Measurements from ENCODE around the gene EXT2. TPM values are rescaled to one million over a fixed set of nuclear protein-coding genes. Genes with fewer than 3 reads are reported as not detected.

EXT2 gene
- total RNA-seq, 2 donors from 2014 or later = 26.6 to 28.8 TPM

DNA sequence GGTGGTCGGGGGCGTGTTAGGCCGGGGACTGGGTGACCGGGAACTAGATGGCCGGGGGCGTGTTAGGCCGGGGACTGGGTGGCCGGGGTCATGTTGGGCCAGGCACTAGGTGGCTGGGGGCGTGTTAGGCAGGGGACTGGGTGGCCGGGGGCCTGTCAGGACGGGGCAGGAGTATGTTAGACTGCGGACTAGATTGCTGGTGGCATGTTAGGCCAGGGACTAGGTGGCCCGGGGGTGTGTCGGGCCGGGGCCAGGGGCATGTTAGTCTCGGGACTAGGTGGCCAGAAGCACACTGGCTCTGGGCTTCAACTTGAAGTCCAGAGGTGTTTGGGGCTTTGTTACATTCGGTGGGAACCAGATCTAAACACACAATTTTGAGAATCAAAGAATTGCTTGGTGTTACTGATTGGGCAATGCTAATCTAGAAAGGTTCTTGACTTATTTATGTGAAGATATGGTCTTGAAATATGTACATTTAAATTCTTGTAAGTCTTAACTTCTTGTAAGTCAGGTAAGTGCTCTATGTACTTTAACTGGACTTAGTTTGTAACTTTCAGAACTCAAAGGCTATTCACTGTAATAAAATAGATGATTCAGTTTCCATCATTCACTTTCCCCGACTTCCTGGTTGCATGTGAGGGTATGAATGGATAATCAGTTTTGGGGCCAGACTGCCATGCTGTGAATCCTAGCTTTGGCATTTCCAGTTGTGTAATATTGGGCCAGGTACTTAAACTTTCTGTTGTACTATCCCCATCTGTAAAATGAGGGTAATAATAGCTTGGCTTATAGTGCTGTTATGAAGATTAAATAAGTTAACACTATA, 1.1 kb downstream of the EXT2 start:
- Mint-ChIP-seq H3K4me3 (peak overlapping the region; percentile 85 to 86), H3K27me3 (ENCODE audit: low read depth) (no peaks in the 10 kb centered on the region), H3K36me3 (ENCODE audit: insufficient read depth in 2 of 2) (no peaks in the 10 kb centered on the region), H3K27ac (no peak overlapping the region), H3K4me1 (ENCODE audit: low read depth) (peaks cover 31% of the 10 kb centered on the region), H3K9me3 (no peaks in the 10 kb centered on the region)
- peak in 1 of 2 donors; percentile 8 for DNase-seq
- peak in 1 of 2 donors; percentile 21 for ATAC-seq (replicated peaks in 1 of 2)

DNA sequence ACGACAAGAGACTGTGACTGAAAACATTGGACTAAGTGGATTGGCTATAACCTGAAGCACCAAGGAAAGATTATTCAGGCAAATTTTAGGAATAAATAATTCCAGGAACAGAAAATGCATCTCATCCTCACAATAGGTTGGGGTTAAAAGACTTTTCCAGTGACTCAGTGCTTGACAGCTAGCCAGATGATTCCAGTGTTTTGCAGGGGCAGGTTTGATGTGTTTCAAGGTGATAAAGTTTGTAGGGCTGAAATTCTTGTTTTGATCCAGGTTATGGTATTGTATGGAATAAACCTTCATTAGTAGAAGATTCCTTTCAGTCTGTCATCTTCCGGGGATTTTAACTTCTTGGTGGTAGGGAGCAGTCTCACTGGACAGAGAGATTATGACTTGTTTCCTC, 2.3 kb downstream of the EXT2 start:
- ATAC-seq (replicated peaks in 1 of 2) (no peak), DNase-seq (no peak)
- peaks cover 31% of the 10 kb centered on the region for H3K4me1 Mint-ChIP-seq (ENCODE audit: low read depth)
- no peaks in the 10 kb centered on the region for H3K36me3 Mint-ChIP-seq (ENCODE audit: insufficient read depth in 2 of 2)
- H3K27ac Mint-ChIP-seq = no peak overlapping the region
- no peaks in the 10 kb centered on the region for H3K27me3 Mint-ChIP-seq (ENCODE audit: low read depth)
- no peaks in the 10 kb centered on the region for H3K9me3 Mint-ChIP-seq
- H3K4me3 Mint-ChIP-seq = no peak overlapping the region

DNA sequence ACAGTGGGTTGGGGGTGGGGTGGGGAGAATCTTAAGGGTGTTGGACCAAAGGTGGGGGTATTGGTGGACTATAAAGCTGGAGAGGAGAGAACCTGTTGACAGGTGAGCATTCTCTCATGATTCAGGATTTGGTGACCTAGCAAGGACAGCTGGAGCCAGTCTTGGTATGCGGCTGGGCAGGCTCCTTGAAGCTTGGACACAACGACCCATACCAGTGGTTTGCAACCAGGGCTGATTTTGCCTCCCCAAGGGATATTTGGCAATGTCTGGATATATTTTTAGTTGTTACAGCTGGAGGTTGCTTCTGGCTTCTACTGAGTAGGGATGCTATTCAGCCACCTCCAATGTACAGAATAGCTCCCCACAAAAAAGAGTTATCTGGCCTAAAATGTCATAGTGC, 5.6 kb downstream of the EXT2 start:
- Mint-ChIP-seq H3K27me3 (ENCODE audit: low read depth) (no peaks in the 10 kb centered on the region), H3K9me3 (no peaks in the 10 kb centered on the region), H3K27ac (no peak overlapping the region), H3K4me1 (ENCODE audit: low read depth) (peaks cover 24% of the 10 kb centered on the region), H3K4me3 (no peak overlapping the region), H3K36me3 (ENCODE audit: insufficient read depth in 2 of 2) (no peaks in the 10 kb centered on the region)
- ATAC-seq (replicated peaks in 1 of 2) (no peak), DNase-seq (no peak)

DNA sequence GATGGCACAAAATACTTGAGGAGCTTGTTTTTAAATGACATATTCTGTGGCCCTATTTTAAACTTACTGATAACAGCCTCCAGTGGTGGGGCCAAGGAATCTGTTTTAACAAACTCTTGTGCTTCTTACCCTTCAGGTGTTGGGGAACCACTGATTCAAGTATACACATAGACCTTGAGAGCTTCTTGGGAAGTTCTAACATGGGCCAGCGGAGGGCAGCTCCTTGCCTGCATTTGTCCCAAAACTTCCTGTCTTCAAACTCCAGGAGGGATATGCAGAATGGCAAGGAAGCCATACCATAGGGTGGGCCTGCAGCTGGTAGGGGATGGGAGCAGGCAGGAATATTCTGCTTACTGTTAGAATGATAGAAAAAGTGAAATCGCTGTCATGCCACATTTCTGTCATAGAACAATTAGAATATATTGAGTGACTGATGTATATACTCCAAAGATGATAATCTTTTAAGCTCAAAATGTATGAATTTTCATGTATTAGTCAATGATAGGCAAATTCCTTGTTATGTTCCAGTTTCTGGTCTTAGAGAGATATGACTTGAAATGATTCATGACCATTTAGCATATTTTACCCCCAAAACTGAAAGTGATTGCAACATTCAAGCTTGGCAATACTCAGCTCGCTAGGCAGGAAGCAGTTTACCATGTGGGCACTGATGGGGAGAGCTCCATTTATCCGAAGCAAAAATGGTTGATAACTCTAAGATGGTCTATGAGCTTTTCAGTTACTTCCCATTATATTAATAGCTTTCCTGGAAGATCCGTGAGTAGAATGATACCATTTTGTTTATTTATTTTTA, 9.2 kb downstream of the EXT2 start:
- Mint-ChIP-seq H3K4me3 (no peak overlapping the region), H3K27me3 (ENCODE audit: low read depth) (no peaks in the 10 kb centered on the region), H3K4me1 (ENCODE audit: low read depth) (peaks cover 7% of the 10 kb centered on the region), H3K27ac (peak overlapping the region; percentile 27), H3K36me3 (ENCODE audit: insufficient read depth in 2 of 2) (no peaks in the 10 kb centered on the region), H3K9me3 (no peaks in the 10 kb centered on the region)
- DNase-seq = no peak
- ATAC-seq (replicated peaks in 1 of 2) = peak; percentile 65 to 84

DNA sequence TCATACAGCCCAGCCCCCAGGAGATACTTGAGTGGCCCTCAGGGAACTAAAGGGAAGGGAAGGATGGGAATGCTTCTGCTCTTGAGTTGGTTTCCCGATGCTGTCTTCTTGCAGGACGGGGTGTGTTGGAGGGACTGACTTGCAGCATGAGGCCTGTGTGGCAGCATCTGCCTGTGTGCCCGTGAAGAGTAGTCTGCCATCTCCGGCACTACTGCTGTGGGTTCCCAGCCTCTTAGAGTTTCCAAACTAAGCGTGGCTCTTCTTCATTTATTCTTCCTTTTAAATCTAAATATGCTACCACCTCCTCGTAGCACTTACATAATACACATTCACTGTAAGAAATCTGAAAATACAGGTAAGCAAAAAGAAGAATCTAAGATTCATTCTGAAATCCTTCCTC, 12.8 kb downstream of the EXT2 start:
- DNase-seq = no peak
- Mint-ChIP-seq H3K4me3 (no peak overlapping the region), H3K36me3 (ENCODE audit: insufficient read depth in 2 of 2) (peaks cover 0 to 3% of the 10 kb centered on the region in 2 donors), H3K4me1 (ENCODE audit: low read depth) (peaks cover 29% of the 10 kb centered on the region), H3K27ac (no peak overlapping the region), H3K27me3 (ENCODE audit: low read depth) (no peaks in the 10 kb centered on the region), H3K9me3 (no peaks in the 10 kb centered on the region)
- ATAC-seq (replicated peaks in 1 of 2) = no peak

DNA sequence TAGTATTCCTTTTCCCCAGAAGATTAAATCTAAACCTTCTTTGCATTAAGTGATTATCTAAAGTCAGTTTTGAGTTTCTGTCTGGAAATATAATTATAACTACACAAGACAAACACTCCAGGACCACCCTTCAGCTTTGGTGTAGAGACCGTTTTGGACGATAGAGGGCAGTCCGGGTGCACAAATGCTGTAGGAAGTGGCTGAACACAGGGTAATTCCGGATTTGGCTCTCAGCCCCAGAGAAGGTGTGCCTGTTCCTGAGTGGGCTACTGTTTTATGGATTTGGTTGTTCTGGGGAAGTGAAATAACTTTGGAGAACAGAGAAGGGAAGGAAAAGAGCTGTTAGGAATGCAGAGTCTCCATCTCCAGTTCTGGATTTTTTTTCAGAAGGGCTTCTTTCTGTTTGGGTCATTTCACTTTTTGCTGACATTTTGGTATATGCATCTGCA, 14.8 kb downstream of the EXT2 start:
- DNase-seq (peak; percentile 60 to 61), ATAC-seq (replicated peaks in 1 of 2) (peak; percentile 83 to 88)
- Mint-ChIP-seq H3K27ac (peak overlapping the region; percentile 69), H3K36me3 (ENCODE audit: insufficient read depth in 2 of 2) (peaks cover 0 to 8% of the 10 kb centered on the region in 2 donors), H3K4me3 (no peak overlapping the region), H3K9me3 (no peaks in the 10 kb centered on the region), H3K4me1 (ENCODE audit: low read depth) (peaks cover 27% of the 10 kb centered on the region), H3K27me3 (ENCODE audit: low read depth) (no peaks in the 10 kb centered on the region)

DNA sequence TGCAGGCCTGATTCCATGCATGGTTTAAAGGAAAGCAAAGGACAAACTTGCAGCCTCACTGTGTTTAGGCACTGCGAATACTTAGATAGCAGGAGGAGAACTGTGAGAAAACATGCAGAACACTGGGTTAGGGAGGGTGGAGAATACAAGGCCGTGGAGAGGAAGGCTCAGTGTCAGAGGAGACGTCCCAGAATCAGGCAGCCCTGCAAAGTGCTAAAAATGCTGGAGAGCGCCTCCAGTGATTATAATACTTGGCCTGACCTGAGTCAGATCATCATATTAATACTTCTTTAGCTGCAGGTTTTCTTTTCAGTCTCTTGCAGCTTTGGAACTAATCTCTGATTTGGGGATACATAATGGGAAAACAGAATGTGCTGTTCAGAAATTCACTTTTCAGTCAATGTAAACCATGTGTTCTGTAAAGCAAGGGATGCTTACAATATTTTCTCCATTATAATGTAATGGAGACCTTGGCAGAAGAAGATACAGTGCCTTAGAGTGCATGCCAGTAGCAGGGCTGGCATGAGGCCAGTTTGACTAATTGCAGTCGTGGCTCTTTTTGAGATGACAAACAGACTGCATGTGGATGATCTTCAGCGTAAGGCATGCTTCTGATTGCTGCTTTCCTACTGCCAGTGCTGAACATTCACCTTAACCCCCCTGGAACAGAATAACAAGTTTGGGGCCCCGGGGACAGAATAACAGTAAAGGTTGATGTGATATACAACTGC, 16.8 kb downstream of the EXT2 start:
- peaks cover 27% of the 10 kb centered on the region for H3K4me1 Mint-ChIP-seq (ENCODE audit: low read depth)
- DNase-seq = peak; percentile 31 to 37

DNA sequence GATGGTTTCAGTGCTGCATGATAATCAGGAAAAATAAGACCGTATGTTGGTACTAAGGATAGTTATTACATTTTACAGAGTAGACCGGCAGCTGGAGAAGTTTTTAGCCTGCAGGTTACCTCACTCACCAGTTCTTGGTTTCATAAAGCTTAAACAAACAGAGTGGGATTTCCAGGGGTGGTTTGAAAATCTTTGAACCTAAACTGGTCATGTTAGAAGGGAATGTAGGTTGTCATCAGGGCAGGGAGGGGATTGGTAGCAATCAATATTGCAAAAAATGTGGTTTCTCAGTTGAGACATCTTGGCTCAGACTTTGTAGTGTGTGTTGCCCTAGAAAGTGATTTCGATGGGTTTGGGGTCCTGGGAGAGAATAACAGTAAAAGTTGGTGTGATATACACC, 17.5 kb downstream of the EXT2 start:
- Mint-ChIP-seq H3K4me3 (peak overlapping the region in 1 of 2 donors; percentile 21), H3K9me3 (no peaks in the 10 kb centered on the region), H3K4me1 (ENCODE audit: low read depth) (peaks cover 27% of the 10 kb centered on the region), H3K27me3 (ENCODE audit: low read depth) (no peaks in the 10 kb centered on the region), H3K27ac (no peak overlapping the region), H3K36me3 (ENCODE audit: insufficient read depth in 2 of 2) (peaks cover 2 to 15% of the 10 kb centered on the region in 2 donors)
- ATAC-seq (replicated peaks in 1 of 2) (peak; percentile 32 to 45), DNase-seq (no peak)

More for the DNA sequence above, 16.8 kb downstream of the EXT2 start:
- peak; percentile 54 to 55 for ATAC-seq (replicated peaks in 1 of 2)
- H3K9me3 Mint-ChIP-seq = no peaks in the 10 kb centered on the region
- H3K4me3 Mint-ChIP-seq = no peak overlapping the region
- no peak overlapping the region for H3K27ac Mint-ChIP-seq
- no peaks in the 10 kb centered on the region for H3K27me3 Mint-ChIP-seq (ENCODE audit: low read depth)
- peaks cover 2 to 15% of the 10 kb centered on the region in 2 donors for H3K36me3 Mint-ChIP-seq (ENCODE audit: insufficient read depth in 2 of 2)

DNA sequence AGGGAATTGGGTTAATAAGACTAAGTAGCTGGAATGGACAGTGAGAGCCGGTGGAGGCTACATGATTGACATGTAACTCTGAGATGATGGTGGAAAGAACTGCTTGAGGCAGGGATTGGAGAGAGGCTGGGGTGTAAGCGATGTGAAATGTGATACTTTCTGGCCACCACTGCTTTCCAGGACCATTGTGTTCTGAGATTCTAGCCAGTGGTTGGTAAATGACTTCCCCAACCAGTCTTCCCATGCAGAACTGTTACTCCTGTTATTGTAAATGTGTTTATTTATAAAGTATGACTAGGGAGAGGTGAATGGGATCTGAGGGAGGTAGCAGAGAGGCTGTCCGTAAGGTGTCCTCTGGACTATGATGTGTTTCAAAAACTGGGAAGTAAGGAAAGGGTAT, 18.1 kb downstream of the EXT2 start:
- H3K4me3 Mint-ChIP-seq = no peak overlapping the region
- H3K36me3 Mint-ChIP-seq (ENCODE audit: insufficient read depth in 2 of 2) = peaks cover 2 to 15% of the 10 kb centered on the region in 2 donors
- H3K4me1 Mint-ChIP-seq (ENCODE audit: low read depth) = peaks cover 27% of the 10 kb centered on the region
- H3K27me3 Mint-ChIP-seq (ENCODE audit: low read depth) = no peaks in the 10 kb centered on the region
- H3K9me3 Mint-ChIP-seq = no peaks in the 10 kb centered on the region
- H3K27ac Mint-ChIP-seq = no peak overlapping the region
- no peak for DNase-seq
- no peak for ATAC-seq (replicated peaks in 1 of 2)

DNA sequence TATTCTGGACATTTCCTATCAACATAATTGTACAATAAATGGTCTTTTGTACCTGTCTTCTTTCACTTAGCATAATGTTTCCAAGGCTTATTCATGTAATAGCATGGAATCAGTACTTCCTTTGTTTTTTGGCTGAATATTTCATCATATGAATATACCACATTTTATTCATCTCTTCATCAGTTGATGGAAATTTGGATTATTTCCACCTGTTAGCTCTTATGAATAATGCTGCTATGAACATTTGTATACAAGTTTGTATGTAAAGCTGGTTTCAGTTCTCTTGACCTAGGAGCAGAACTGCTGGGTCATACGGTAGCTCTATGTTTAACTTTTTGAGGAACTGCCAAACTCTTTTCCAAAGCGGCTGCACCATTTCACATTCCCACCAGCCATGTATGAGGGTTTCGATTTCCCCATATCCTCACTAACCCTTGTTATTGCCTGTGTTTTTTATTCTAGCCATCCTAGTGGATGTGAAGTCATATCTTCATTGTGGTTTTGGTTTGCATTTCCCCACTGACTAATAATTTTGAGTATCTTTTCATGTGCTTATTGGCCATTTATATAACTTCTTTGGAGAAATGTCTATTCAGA, 20.9 kb downstream of the EXT2 start:
- DNase-seq (no peak), ATAC-seq (replicated peaks in 1 of 2) (no peak)
- peaks cover 17% of the 10 kb centered on the region for H3K4me1 Mint-ChIP-seq (ENCODE audit: low read depth)
- no peak overlapping the region for H3K27ac Mint-ChIP-seq
- no peaks in the 10 kb centered on the region for H3K27me3 Mint-ChIP-seq (ENCODE audit: low read depth)
- H3K9me3 Mint-ChIP-seq = no peaks in the 10 kb centered on the region
- H3K36me3 Mint-ChIP-seq (ENCODE audit: insufficient read depth in 2 of 2) = peaks cover 3 to 13% of the 10 kb centered on the region in 2 donors
- H3K4me3 Mint-ChIP-seq = no peak overlapping the region

DNA sequence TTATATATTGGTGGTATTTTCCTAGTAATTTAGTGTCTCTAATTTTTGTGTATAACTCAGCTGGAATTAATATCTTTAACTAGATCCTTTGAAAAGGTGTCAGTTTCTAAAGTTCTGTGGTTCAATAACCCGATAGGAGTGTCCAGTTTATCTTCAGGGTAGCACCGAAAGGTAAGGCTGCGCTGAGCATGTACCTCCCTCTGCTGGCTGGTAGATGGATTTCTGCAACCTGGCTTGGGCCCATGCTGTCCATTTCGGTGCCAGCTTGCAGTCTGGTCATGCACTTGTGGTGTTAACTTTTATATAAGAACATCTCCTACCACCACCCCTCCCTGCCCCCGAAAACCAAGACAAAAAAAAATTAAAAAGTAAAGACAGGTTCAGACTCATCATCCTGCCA, 24.7 kb downstream of the EXT2 start:
- H3K4me1 Mint-ChIP-seq (ENCODE audit: low read depth) = no peaks in the 10 kb centered on the region
- H3K27ac Mint-ChIP-seq = no peak overlapping the region
- H3K36me3 Mint-ChIP-seq (ENCODE audit: insufficient read depth in 2 of 2) = peaks cover 3 to 7% of the 10 kb centered on the region in 2 donors
- DNase-seq (no peak), ATAC-seq (replicated peaks in 1 of 2) (no peak)
- H3K9me3 Mint-ChIP-seq = no peaks in the 10 kb centered on the region
- no peaks in the 10 kb centered on the region for H3K27me3 Mint-ChIP-seq (ENCODE audit: low read depth)
- H3K4me3 Mint-ChIP-seq = no peak overlapping the region

DNA sequence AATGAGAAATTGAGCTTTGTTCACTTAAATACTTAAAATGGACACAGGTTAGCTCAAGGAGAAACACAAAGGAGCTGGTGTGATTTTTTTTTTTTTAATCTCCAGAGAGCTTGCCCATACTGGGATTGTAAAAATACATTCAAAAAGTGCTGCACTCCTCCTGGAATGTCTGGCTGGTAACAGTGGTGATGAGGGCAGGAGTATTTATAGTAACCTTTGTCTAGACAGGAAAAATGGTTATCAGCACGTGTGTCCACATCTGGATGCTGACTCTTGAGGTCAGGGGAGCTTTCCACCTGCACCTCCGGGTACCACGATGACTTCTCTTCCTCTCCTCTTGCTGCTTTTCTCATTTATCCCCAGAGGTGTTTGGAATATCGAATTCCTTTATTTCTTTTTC, 30.1 kb downstream of the EXT2 start:
- Mint-ChIP-seq H3K27me3 (ENCODE audit: low read depth) (no peaks in the 10 kb centered on the region), H3K4me3 (no peak overlapping the region), H3K4me1 (ENCODE audit: low read depth) (no peaks in the 10 kb centered on the region), H3K9me3 (no peaks in the 10 kb centered on the region), H3K36me3 (ENCODE audit: insufficient read depth in 2 of 2) (peaks cover 2 to 15% of the 10 kb centered on the region in 2 donors), H3K27ac (no peak overlapping the region)
- no peak for ATAC-seq (replicated peaks in 1 of 2)
- DNase-seq = no peak

Measured in activated T-cell treated with anti-CD3 and anti-CD28 coated beads, Interleukin-2, amount 50 U/mL, for 72 hours (primary cell).